NCI-H2196 treated with DMSO at 0.1 percent for 48 hours (cell line): Measurements from ENCODE around the gene SLC17A5.
"Not testable (repeated sequence)": the region's sequence is repeated elsewhere in the genome, so short reads cannot be mapped to it uniquely, and the experiment has no call there.

Experiments
- DNase-seq: peaks from one replicate; lab custom pipeline; 2025; ENCODE audit not compliant: unreplicated experiment; lab: John Stamatoyannopoulos, UW

Gene SLC17A5, protein sequence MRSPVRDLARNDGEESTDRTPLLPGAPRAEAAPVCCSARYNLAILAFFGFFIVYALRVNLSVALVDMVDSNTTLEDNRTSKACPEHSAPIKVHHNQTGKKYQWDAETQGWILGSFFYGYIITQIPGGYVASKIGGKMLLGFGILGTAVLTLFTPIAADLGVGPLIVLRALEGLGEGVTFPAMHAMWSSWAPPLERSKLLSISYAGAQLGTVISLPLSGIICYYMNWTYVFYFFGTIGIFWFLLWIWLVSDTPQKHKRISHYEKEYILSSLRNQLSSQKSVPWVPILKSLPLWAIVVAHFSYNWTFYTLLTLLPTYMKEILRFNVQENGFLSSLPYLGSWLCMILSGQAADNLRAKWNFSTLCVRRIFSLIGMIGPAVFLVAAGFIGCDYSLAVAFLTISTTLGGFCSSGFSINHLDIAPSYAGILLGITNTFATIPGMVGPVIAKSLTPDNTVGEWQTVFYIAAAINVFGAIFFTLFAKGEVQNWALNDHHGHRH

DNA sequence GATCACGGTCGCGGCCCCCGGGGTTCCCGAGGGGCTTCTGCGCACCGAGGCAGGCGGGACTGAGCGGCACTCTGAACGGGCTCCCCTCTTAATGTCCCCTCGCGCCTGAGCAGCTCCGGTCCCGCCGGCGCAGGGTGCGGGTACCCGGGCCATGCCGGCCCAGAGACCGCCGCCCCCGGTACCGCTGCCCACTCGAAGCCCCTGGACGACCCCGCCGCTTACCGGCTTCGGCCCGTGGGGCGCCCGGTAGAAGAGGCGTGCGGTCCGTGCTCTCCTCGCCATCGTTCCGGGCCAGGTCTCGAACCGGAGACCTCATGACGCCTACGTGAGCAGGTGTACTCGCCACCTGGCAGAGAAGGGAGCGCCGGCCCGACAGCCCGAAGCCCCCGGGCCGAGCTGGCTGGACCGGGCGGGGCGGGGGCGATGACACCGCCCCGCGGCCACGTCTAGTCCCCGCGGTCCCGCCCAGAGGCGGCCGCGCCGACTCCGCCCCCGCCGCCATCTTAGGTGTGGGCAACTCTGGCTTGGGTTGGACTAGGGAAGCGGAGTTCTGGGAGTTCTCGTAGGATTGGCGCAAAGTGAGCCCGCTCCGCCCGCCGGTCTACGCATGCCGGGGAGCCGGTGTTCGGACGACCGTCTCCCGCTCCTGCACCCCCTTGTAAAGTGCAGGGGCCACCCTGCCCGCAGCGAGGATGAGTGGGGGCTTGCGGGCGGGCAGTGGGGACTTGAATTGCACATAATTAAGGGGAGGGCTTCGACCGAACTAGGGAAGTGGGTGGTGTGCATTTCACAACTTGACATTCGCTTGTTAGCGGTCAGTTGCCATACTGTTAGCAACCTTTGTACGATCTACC, at the start of gene SLC17A5:
SLC17A5 (minus strand) TSS at position 422 of the 854 bp plus-strand sequence; CDS start at position 316, 106 bp downstream.
- peak; percentile 78 for DNase-seq

DNA sequence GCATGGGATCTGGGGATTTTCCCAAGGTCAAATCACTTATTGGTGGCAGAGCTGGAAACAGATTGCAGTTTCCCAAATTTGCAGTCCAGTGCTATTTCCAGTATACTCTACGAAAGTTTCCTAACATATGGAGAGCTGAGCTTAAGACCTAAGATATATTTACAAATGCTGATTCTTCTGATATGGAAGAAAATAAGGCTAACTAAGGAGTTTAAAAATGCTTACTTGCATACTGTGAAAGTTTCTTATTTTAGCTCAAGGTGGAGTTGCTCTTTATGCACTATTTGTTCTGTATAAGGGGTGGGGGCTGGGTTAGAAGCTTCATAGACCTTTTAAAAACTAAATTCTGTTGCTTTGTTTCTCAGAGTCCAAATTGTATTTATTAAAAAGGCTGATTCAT, 49.7 kb upstream of the SLC17A5 start:
- DNase-seq: no peak

- DNase-seq: no peak
Measured at GRCh38 chr6:73702444-73702843, 48.7 kb upstream of the SLC17A5 start.

GRCh38 chr6:73699676-73700459, 46.1 kb upstream of the SLC17A5 start:
- DNase-seq: no peak

- no peak for DNase-seq
Measured at GRCh38 chr6:73696966-73697655, 43.3 kb upstream of the SLC17A5 start.

DNA sequence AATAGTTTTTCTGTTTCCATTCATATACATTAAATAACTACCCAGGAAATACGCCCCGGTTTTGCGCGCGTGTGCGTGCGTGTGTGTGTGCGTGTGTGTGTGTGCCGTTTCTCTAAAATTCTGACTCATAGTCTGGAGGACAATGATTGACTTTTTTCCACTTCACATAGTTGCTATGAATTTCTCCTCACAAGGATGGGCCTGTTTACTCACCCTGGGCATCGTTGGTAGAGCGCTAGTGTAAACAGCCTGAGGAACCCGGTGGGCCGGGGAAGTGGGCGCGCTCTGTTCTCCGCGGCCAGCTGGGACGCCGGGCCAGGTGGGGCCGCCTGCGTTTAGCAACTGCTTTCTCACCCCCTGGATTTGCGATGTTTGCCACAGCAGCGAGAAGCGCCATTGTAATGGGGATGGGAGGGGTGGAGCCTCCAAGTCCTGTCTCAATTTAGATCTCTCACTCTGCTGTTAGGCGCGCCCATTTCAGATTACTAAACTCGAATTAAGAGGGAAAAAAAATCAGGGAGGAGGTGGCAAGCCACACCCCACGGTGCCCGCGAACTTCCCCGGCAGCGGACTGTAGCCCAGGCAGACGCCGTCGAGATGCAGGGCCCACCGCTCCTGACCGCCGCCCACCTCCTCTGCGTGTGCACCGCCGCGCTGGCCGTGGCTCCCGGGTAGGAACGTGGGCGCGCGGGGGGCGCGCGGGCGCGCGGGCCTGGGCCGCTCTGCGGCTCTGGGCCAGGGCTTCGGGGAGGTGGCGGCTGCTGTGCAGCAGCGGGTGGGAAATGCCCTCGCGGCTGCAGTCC, 42.0 kb upstream of the SLC17A5 start, which contains the start of gene CD109:
CD109 (plus strand) TSS at position 585 of the 803 bp plus-strand sequence; CDS start at position 598, 13 bp downstream.
- DNase-seq: no peak

DNA sequence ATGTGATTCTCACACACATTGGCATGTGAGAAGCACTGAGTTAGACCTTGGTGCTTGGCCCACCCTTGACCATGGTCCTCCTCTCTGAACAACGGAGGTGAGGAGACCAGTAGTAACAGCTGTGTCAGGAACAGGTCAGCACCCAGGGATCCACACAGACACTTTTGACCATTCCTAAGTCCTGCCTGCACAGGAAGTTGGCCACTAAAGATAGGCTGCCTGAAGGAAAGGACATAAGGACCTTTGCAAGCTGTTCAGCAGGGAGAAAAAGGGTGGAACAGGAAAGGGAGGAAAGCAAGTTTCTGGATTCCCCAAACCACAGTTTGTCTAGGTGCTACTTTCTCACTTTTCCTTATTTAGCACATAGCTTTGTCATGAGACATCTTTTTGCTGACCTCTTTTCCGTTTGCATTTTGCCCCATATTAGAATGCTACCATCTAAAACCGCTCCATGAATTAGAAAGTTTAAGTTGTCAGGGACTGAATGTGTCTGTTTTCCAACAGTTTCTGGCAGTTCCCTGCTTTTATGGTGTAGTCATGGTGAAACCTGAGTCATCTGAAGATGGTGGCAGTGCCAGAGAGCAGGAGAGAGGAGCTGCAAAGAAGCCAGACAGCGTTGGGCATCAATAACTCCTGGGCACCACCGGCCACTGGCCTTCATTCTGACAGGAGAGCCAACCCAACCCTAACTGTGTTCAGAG, 41.1 kb upstream of the SLC17A5 start:
- no peak for DNase-seq

GRCh38 chr6:73691512-73691911, 37.7 kb upstream of the SLC17A5 start:
- DNase-seq: no peak

- no peak for DNase-seq
Measured at GRCh38 chr6:73690056-73690455, 36.3 kb upstream of the SLC17A5 start.

DNA sequence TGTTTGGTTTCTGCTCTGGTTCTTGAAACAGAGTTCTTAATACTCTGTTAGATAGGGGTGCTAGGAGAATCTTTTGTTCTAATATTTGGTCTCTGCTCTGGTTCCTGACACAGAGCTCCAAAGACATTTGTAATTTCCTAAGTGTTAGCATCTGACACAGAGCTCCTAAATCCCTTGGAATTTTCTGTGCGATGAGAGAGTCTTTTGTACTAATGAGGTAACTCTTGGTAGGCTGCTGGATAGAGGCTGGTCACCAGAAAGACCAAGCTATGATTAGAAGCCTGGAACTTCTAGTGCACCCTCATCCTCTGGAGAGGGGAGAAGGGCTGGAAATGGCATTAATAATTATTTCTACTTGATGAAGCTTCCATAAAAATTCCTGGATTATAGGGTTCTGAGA, 34.6 kb upstream of the SLC17A5 start:
- no peak for DNase-seq

DNA sequence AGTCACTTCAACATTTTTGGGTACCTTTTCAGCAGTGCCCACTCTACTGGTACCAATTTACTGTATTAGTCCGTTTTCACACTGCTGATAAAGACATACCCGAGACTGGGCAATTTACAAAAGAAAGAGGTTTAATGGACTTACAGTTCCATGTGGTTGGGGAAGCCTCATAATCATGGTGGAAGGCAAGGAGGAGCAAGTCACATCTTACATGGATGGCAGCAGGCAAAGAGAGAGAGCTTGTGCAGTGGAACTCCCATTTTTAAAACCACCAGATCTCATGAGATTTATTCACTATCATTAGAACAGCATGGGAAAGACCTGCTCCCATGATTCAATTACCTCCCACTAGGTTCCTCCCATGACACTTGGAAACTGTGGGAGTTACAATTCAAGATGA, 29.8 kb upstream of the SLC17A5 start:
- DNase-seq: not testable (repeated sequence)

DNA sequence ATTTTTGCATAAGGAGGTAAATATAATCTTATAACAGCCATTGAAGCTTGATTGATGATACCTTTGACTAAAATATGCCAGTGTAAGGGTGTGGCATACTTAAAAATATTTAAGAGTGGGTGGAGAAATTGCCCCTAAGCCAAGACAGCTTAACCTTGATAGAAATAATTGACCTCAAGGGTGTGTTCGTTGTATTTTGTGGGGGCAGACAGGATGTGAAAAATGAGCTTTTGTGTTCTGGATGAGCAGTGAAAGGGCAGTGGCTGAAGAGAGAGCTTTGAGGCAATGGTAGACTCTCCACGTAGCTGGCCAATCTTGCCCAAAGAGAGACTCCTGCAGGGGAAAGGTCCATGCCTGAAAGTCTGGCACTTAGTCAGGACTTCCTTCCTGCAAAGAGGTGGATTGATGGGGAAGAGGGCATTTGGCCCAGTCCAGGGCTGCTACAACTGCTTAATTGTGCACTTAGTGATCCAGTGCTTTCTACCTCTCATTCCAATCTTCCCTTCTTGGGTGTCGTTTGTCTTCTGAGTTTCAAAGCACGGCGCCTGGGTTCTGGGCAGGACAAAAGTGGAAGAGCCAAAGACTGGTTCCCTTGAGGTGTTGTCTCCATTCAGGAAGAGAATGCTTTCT, 26.6 kb upstream of the SLC17A5 start:
- no peak for DNase-seq

GRCh38 chr6:73679846-73680245, 26.1 kb upstream of the SLC17A5 start:
- not testable (repeated sequence) for DNase-seq

DNA sequence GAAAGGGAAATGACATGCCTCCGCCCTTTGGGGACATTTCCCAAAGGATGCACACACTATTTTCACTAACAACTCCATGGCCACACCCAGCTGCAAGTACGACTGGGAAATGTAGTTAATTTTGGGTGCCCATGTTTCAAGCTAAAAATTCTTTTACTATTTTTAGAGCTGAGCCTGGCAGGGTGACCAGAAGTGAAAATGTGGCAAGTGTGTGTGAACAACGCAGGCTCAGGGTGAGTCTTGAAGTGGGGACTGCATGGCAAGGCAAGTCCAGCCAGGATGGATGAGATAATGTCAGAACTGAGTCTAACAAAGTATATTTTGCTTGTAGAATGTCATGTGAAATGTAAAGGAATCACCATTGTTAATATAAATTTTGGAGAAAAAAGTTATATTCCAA, 25.2 kb upstream of the SLC17A5 start:
- DNase-seq: no peak

- peak; percentile 20 for DNase-seq
Measured at GRCh38 chr6:73675466-73676098, 21.8 kb upstream of the SLC17A5 start.

GRCh38 chr6:73671911-73672685, 18.3 kb upstream of the SLC17A5 start:
- DNase-seq: no peak

GRCh38 chr6:73669005-73669404, 15.2 kb upstream of the SLC17A5 start:
- no peak for DNase-seq
